HuH-7.5 (cell line): ENCODE results near the gene HIGD2A.
"Not testable (repeated sequence)": the region's sequence is repeated elsewhere in the genome, so short reads cannot be mapped to it uniquely, and the experiment has no call there.

Source experiments
- DNase-seq: peaks from one replicate; pipeline ENCODE4 v3.0.0; 2011; ENCODE audit warnings: low spot score

HIGD2A gene

GRCh38 chr5:176394881-176395675 is 6.5 kb downstream of the HIGD2A start:
- no peak for DNase-seq

- DNase-seq, result no peak
Observed at GRCh38 chr5:176396330-176396729, 7.8 kb downstream of the HIGD2A start.

- no peak for DNase-seq
Observed at GRCh38 chr5:176397736-176398420, 9.3 kb downstream of the HIGD2A start.

GRCh38 chr5:176400382-176401156 is 12.0 kb downstream of the HIGD2A start:
- DNase-seq, result no peak

- DNase-seq, result no peak
Observed at GRCh38 chr5:176401281-176402205, 13.0 kb downstream of the HIGD2A start.

- no peak for DNase-seq
Observed at GRCh38 chr5:176405656-176406435, 17.3 kb downstream of the HIGD2A start.

- DNase-seq, result no peak
Observed at GRCh38 chr5:176406436-176407052, 18.0 kb downstream of the HIGD2A start.

GRCh38 chr5:176407456-176408251 is 19.1 kb downstream of the HIGD2A start:
- no peak for DNase-seq

- not testable (repeated sequence) for DNase-seq
Observed at GRCh38 chr5:176408252-176408573, 19.7 kb downstream of the HIGD2A start.

- DNase-seq, result no peak
Observed at GRCh38 chr5:176408590-176408989, 20.0 kb downstream of the HIGD2A start.

- no peak for DNase-seq
Observed at GRCh38 chr5:176409765-176410164, 21.2 kb downstream of the HIGD2A start.

GRCh38 chr5:176410486-176411180 is 22.1 kb downstream of the HIGD2A start:
- no peak for DNase-seq

- DNase-seq, result no peak
Observed at GRCh38 chr5:176412517-176413254, 24.1 kb downstream of the HIGD2A start.

GRCh38 chr5:176413255-176413565 is 24.7 kb downstream of the HIGD2A start:
- no peak for DNase-seq

GRCh38 chr5:176413709-176414191 is 25.2 kb downstream of the HIGD2A start:
- no peak for DNase-seq

- no peak for DNase-seq
Observed at GRCh38 chr5:176414704-176415103, 26.2 kb downstream of the HIGD2A start.

GRCh38 chr5:176415240-176415951 is 26.8 kb downstream of the HIGD2A start:
- DNase-seq, result no peak
